HG03135 (cell line): ENCODE results near the gene DDX60.
"Not testable (repeated sequence)": the region's sequence is repeated elsewhere in the genome, so short reads cannot be mapped to it uniquely, and the experiment has no call there.

Experiments used
- ATAC-seq: cut with Tn5 transposase; IDR thresholded peaks from one replicate; pipeline ENCODE4 v1.9.1; 2021; ENCODE audit warnings: mild to moderate bottlenecking, moderate library complexity; ENCODE audit not compliant: unreplicated experiment

Gene DDX60, protein sequence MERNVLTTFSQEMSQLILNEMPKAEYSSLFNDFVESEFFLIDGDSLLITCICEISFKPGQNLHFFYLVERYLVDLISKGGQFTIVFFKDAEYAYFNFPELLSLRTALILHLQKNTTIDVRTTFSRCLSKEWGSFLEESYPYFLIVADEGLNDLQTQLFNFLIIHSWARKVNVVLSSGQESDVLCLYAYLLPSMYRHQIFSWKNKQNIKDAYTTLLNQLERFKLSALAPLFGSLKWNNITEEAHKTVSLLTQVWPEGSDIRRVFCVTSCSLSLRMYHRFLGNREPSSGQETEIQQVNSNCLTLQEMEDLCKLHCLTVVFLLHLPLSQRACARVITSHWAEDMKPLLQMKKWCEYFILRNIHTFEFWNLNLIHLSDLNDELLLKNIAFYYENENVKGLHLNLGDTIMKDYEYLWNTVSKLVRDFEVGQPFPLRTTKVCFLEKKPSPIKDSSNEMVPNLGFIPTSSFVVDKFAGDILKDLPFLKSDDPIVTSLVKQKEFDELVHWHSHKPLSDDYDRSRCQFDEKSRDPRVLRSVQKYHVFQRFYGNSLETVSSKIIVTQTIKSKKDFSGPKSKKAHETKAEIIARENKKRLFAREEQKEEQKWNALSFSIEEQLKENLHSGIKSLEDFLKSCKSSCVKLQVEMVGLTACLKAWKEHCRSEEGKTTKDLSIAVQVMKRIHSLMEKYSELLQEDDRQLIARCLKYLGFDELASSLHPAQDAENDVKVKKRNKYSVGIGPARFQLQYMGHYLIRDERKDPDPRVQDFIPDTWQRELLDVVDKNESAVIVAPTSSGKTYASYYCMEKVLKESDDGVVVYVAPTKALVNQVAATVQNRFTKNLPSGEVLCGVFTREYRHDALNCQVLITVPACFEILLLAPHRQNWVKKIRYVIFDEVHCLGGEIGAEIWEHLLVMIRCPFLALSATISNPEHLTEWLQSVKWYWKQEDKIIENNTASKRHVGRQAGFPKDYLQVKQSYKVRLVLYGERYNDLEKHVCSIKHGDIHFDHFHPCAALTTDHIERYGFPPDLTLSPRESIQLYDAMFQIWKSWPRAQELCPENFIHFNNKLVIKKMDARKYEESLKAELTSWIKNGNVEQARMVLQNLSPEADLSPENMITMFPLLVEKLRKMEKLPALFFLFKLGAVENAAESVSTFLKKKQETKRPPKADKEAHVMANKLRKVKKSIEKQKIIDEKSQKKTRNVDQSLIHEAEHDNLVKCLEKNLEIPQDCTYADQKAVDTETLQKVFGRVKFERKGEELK (N-terminal part only)

GRCh38 chr4:168318266-168318895 is at the start of gene DDX60:
Gene DDX60, minus strand, starts transcription at chr4:168318752. Its CDS starts 7,493 bp downstream, at chr4:168311259.
- peak; percentile 99 for ATAC-seq

DNA sequence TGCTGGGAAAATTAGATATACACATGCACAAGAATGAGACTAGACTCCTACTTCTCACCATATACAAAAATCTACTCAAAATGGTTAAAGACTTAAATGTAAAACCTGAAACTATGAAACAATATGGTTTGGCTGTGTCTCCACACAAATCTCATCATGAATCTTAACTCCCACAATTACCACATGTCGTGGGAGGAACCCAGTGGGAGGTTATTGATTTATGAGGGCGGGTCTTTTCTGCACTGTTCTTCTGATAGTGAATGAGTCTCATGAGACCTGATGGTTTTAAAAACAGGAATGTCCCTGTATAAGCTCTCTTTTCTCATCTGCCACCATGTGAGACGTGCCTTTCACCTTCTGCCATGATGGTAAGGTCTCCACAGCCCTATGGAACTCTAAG is 48.5 kb upstream of the DDX60 start:
- no peak for ATAC-seq

- no peak for ATAC-seq
Observed at GRCh38 chr4:168362025-168362401, 43.5 kb upstream of the DDX60 start.

GRCh38 chr4:168361365-168362024 is 42.9 kb upstream of the DDX60 start:
- ATAC-seq = no peak

- no peak for ATAC-seq
Observed at GRCh38 chr4:168360271-168360670, 41.7 kb upstream of the DDX60 start.

- ATAC-seq = no peak
Observed at GRCh38 chr4:168357941-168358340, 39.4 kb upstream of the DDX60 start.

- no peak for ATAC-seq
Observed at GRCh38 chr4:168353746-168354145, 35.2 kb upstream of the DDX60 start.

DNA sequence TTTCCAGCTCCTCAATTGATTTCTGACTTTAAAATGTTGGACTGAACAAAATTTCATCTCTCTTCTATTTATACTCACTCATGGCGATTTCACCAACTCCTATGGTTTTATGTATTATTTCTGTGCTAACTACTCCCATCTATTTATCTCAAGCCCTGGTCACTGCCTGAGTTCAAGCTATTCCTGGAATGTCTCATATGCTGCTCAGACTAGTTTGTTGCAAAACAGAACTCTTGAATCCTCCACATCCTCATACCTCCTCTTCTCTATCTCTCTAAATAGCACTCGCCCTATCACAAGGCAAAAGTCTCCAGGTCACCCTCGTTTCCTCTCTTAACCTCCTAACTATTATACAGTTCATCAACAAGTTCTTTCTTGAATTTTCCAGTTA is 19.0 kb upstream of the DDX60 start:
- no peak for ATAC-seq

GRCh38 chr4:168336837-168337549 is 18.4 kb upstream of the DDX60 start:
- ATAC-seq = no peak

DNA sequence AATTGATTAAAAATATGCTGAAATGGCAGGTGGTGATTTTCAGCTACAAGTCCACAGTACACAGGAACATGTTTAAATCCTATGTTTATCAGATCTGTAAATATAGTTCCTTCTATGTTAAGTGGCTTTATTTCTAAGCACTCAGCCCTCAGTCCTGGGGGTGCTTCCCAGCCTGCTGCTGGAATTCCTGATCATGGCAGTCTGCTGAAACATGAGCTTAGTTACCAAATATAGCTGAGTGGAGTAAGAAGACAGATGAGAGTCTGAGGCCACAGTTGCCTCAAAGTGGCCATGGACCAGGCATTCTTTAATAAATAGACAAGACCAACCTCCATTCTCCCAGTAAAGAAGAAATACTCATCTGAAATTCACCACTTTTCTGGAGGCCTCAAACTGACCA is 17.1 kb upstream of the DDX60 start:
- ATAC-seq = no peak

DNA sequence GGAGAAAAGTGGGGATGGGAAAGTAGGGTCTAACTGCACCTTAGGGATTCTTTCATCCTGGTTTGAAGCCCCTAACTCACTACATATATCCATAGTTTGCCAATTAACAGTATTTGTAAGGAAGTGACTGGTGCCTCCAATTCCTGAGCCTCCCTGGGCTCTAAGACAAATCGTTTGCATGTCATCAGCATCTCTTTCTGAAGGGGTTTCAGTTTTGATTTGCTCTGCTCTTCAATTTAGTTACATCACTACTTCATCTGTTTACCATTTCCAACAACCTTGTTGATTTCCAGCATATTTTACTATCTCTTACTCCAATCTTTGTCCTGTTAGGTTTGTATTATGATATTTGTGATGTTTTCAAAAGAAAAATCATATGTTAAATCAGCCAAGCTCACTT is 15.5 kb upstream of the DDX60 start:
- ATAC-seq = no peak

DNA sequence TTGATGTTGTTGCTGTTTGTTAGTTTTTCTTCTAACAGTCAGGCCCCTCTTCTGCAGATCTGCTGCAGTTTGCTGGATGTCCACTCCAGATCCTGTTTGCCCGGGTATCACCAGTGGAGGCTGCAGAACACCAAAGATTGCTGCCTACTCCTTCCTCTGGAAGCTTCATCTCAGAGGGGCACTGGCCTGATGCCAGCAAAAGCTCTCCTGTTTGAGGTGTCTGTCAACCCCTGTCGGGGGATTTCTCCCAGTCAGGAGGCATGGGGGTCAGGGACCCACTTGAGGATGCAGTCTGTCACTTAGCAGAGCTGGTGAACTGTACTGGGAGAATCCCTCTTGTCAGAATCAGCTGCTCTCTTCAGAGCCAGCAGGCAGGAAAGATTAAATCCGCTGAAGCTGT is 12.0 kb upstream of the DDX60 start:
- ATAC-seq = not testable (repeated sequence)

- ATAC-seq = no peak
Observed at GRCh38 chr4:168325591-168325990, 7.0 kb upstream of the DDX60 start.

DNA sequence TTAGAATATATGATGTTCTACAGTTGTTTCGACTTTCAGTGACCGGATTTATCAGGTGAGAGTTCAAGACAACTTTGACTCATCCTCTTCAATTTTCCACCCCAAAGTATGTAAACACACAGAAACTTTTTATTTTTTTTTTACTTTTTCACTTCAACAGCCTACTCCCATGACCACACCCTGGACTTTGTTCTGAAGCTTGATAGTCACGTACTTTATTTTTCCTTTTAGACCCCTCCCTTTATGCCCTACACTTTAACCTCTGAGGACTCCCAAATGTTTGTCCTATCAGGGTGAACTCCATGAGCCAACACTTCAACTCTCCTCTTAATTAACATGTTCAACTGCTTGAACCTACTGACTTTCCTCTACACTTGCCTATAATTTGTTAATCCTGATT is 2.5 kb upstream of the DDX60 start:
- ATAC-seq = no peak

GRCh38 chr4:168319486-168320019 is 1.0 kb upstream of the DDX60 start:
- ATAC-seq = no peak

DNA sequence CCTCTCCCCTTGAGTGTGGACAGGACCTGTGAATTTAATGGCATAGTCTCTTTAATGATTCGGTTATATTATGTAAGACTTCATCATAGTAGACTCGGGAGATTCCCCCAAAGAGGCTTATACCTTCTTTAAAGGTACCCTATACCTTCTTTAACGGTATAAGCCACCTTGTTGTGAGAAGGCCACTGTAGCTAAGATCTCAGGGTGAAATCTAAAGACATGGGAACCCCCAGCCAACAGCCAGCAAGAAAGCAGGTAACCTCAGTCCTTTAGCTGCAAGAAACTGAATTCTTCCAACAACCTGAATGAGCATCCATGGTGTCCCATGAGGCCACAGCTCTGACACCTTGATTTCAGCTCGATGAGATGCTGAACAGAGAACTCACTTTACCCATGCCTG is 931 bp downstream of the DDX60 start:
- ATAC-seq = no peak

DNA sequence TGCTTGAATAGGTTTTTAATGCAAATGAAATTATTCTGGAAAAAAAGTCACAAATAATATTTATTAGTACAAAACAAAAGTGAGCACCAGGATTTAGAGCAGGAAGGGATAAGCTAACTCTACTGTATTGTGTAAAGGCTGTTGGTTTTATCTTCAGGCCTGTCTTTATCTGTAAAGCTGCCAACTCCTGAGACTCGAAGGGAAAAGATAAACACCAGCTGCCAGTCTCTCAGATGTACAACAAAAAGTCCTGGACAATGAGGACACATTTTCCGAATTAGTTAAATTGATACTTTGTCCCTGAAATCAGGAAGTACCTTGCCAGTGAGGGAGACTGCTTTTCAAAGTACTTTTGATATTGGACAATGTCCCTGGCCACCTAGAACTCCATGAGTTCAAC is 8.8 kb downstream of the DDX60 start:
- ATAC-seq = no peak

DNA sequence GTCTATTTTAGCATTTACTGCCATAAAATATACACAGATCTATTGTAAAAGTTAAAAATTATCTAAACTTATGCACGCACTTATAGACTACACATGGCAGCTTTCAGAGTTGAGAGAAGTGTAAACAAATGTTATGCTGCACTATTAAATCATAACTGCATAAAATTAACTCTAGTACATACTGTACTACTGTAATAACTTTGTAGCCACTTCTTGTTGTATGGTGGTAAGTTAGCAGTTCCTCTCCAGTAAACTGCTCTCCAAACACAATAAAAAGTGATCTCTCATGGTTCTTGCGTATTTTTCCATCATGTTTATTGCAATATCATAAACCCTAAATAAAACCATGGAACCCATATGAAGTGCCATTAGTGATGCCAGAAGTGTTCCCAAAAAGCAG is 9.6 kb downstream of the DDX60 start:
- ATAC-seq = no peak

DNA sequence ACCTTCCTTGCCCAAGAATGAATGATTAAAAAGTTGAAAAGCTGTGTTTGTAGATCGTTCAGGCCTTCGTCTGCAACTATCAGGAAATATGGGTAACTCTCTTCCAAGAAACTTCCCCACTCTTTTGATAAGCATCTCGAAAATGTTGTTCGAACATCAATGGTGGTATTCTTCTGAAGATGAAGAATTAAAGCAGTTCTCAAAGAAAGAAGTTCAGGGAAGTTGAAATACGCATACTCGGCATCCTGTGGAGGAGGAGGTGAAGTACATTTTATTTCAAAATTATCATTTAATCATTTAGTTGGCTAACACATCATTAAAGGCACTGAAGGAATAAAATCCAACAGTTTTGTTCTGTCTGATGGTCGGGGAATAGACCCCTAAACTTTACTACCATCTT is 12.1 kb downstream of the DDX60 start:
- no peak for ATAC-seq
